ENCODE results near the gene HOXD11. TPM values are rescaled to one million over a fixed set of nuclear protein-coding genes. Genes with fewer than 3 reads are reported as not detected.

Gene HOXD11
- total RNA-seq, 1 experiment from 2014 or later, result not detected

GRCh38 chr2:176088937-176089842 is 17.9 kb upstream of the HOXD11 start:
- Mint-ChIP-seq H3K4me1 (ENCODE audit: low read depth, unreplicated experiment) (no peaks in the 10 kb centered on the region), H3K27ac (ENCODE audit: unreplicated experiment) (no peak overlapping the region), H3K9me3 (ENCODE audit: low read depth, unreplicated experiment) (no peaks in the 10 kb centered on the region), H3K4me3 (ENCODE audit: low read depth, unreplicated experiment) (no peak overlapping the region), H3K36me3 (ENCODE audit: insufficient read depth, unreplicated experiment) (no peaks in the 10 kb centered on the region), H3K27me3 (ENCODE audit: unreplicated experiment) (peaks cover 58% of the 10 kb centered on the region)
- BruUV-seq (replicated peaks), result no TSS peak
- DNase-seq, result no peak
- intact Hi-C loops (cut with micrococcal nuclease; ENCODE audit: unreplicated experiment), result no loop called here
- CTCF ChIA-PET, result interaction anchor here (1.0 to 1.4 kb wide), 3 partner anchors 399 to 838 kb away, joined by 3 to 8 read pairs (median 3); no protein-coding TSS in a partner anchor
- TF ChIP-seq CTCF (IDR thresholded peaks at IDR 0.05; ENCODE audit: unreplicated experiment), result no peak

- no peak for DNase-seq
- Mint-ChIP-seq H3K27ac (ENCODE audit: unreplicated experiment) (no peak overlapping the region), H3K9me3 (ENCODE audit: low read depth, unreplicated experiment) (no peaks in the 10 kb centered on the region), H3K4me1 (ENCODE audit: low read depth, unreplicated experiment) (no peaks in the 10 kb centered on the region), H3K36me3 (ENCODE audit: insufficient read depth, unreplicated experiment) (no peaks in the 10 kb centered on the region), H3K27me3 (ENCODE audit: unreplicated experiment) (peaks cover 60% of the 10 kb centered on the region), H3K4me3 (ENCODE audit: low read depth, unreplicated experiment) (no peak overlapping the region)
- CTCF ChIA-PET, result no interaction called here
- intact Hi-C loops (cut with micrococcal nuclease; ENCODE audit: unreplicated experiment), result no loop called here
- BruUV-seq (replicated peaks), result no TSS peak
- no peak for TF ChIP-seq CTCF (IDR thresholded peaks at IDR 0.05; ENCODE audit: unreplicated experiment)
Observed at GRCh38 chr2:176089843-176090395, 17.2 kb upstream of the HOXD11 start.

- Mint-ChIP-seq H3K9me3 (ENCODE audit: low read depth, unreplicated experiment) (no peaks in the 10 kb centered on the region), H3K27me3 (ENCODE audit: unreplicated experiment) (peaks cover 60% of the 10 kb centered on the region), H3K4me1 (ENCODE audit: low read depth, unreplicated experiment) (no peaks in the 10 kb centered on the region), H3K4me3 (ENCODE audit: low read depth, unreplicated experiment) (no peak overlapping the region), H3K36me3 (ENCODE audit: insufficient read depth, unreplicated experiment) (no peaks in the 10 kb centered on the region), H3K27ac (ENCODE audit: unreplicated experiment) (no peak overlapping the region)
- BruUV-seq (replicated peaks), result no TSS peak
- DNase-seq, result no peak
- TF ChIP-seq CTCF (IDR thresholded peaks at IDR 0.05; ENCODE audit: unreplicated experiment), result no peak
- intact Hi-C loops (cut with micrococcal nuclease; ENCODE audit: unreplicated experiment), result no loop called here
- CTCF ChIA-PET, result no interaction called here
Observed at GRCh38 chr2:176090862-176091261, 16.2 kb upstream of the HOXD11 start.

GRCh38 chr2:176091329-176092258 is 15.5 kb upstream of the HOXD11 start:
- TF ChIP-seq CTCF (IDR thresholded peaks at IDR 0.05; ENCODE audit: unreplicated experiment), result no peak
- CTCF ChIA-PET, result no interaction called here
- no peaks in the 10 kb centered on the region for H3K4me1 Mint-ChIP-seq (ENCODE audit: low read depth, unreplicated experiment)
- no peak for DNase-seq
- no peak overlapping the region for H3K4me3 Mint-ChIP-seq (ENCODE audit: low read depth, unreplicated experiment)
- H3K27me3 Mint-ChIP-seq (ENCODE audit: unreplicated experiment), result peaks cover 53% of the 10 kb centered on the region
- H3K9me3 Mint-ChIP-seq (ENCODE audit: low read depth, unreplicated experiment), result no peaks in the 10 kb centered on the region
- BruUV-seq (replicated peaks), result no TSS peak
- no peak overlapping the region for H3K27ac Mint-ChIP-seq (ENCODE audit: unreplicated experiment)
- H3K36me3 Mint-ChIP-seq (ENCODE audit: insufficient read depth, unreplicated experiment), result peaks cover 3% of the 10 kb centered on the region
- intact Hi-C loops (cut with micrococcal nuclease; ENCODE audit: unreplicated experiment), result no loop called here
